ENCODE measurements around the gene UBE2E3. TPM values are rescaled to one million over a fixed set of nuclear protein-coding genes. Genes with fewer than 3 reads are reported as not detected.

The UBE2E3 gene
- total and polyA plus RNA-seq, 2 of the 13 experiments (the other 11 are each of a cell fraction or from before 2014, with no cell fraction given), result 45.7 to 92.6 TPM

- TF ChIP-seq ZFP36 (IDR thresholded peaks at IDR 0.05; ENCODE audit: borderline replicate concordance, low read depth, low read length, partially characterized antibody) (no peak), SALL1 (CRISPR knock-in tag; IDR thresholded peaks at IDR 0.05) (peak; percentile 66), ELF3 (CRISPR knock-in tag; IDR thresholded peaks at IDR 0.05) (peak; percentile 63; the same call in 1 of the 2 replicates), MIER3 (CRISPR knock-in tag; IDR thresholded peaks at IDR 0.05; ENCODE audit: borderline replicate concordance) (no peak), SIN3B (IDR thresholded peaks at IDR 0.05; ENCODE audit: low read length) (no peak), ZNF333 (CRISPR knock-in tag; IDR thresholded peaks at IDR 0.05; ENCODE audit: borderline replicate concordance) (no peak; the same call in 1 of the 2 replicates), PITX1 (CRISPR knock-in tag; IDR thresholded peaks at IDR 0.05) (peak; percentile 39; the same call in 1 of the 2 replicates), POLR2AphosphoS2 (IDR thresholded peaks at IDR 0.05; ENCODE audit: low read depth, low read length) (no peak), CREB3 (CRISPR knock-in tag; IDR thresholded peaks at IDR 0.05) (peak; percentile 72; the same call in 1 of the 2 replicates), HNRNPUL1 (IDR thresholded peaks at IDR 0.05; ENCODE audit: low read depth, low read length) (no peak), ZNF770 (CRISPR knock-in tag; IDR thresholded peaks at IDR 0.05) (0 out of 2 replicates have a peak, but pooled peaks have one; percentile 39), IRF1 (CRISPR knock-in tag; IDR thresholded peaks at IDR 0.05; ENCODE audit: low read depth) (no peak), TBX2 (CRISPR knock-in tag; IDR thresholded peaks at IDR 0.05; ENCODE audit: borderline replicate concordance) (no peak; the same call in 1 of the 2 replicates), ZNF318 (CRISPR knock-in tag; IDR thresholded peaks at IDR 0.05) (no peak), PLRG1 (conservative IDR thresholded peaks at IDR 0.05) (no peak), PHF20 (CRISPR knock-in tag; IDR thresholded peaks at IDR 0.05) (no peak), MLLT10 (CRISPR knock-in tag; IDR thresholded peaks at IDR 0.05) (no peak)
These were observed at the start of gene UBE2E3 (continued) for GRCh38 chr2:180980106-180980942.
